Sigmoid colon (tissue), 7 donors: ENCODE results near the gene GABBR1. TPM values are rescaled to one million over a fixed set of nuclear protein-coding genes. Genes with fewer than 3 reads are reported as not detected.

Source experiments
- DNase-seq: peaks from one replicate; pipeline ENCODE4 v3.0.0-alpha.2; 2019
- H3K27ac ChIP-seq, 4 donors: fragments of 200-600 bp; sonication (generic); one replicate each; pipeline ENCODE4 v1.5.1; 2016 to 2019; ENCODE audit warnings: mild to moderate bottlenecking in 1 of 4
- H3K27me3 ChIP-seq, 3 donors: fragments of 200-600 bp; sonication (generic); one replicate each; pipeline ENCODE4 v1.5.1; 2019; ENCODE audit warnings: mild to moderate bottlenecking in 1 of 3
- H3K36me3 ChIP-seq, 4 donors: fragments of 200-600 bp; sonication (generic); one replicate each; pipeline ENCODE4 v1.5.1; 2016 to 2019
- H3K4me1 ChIP-seq, 4 donors: fragments of 200-600 bp; sonication (generic); one replicate each; pipeline ENCODE4 v1.5.1; 2017 to 2019
- H3K4me3 ChIP-seq, 4 donors: fragments of 200-600 bp; sonication (generic); one replicate each; pipeline ENCODE4 v1.5.1; 2017 to 2019; ENCODE audit warnings: mild to moderate bottlenecking in 2 of 4, moderate library complexity in 1 of 4
- H3K9me3 ChIP-seq, 4 donors: fragments of 200-600 bp in 3 of 4; sonication (generic) in 3 of 4; one replicate each; pipeline versions ENCODE4 v1.5.1 to v1.6.1; 2013 to 2019
- CTCF ChIP-seq, 4 experiments: fragments of 450-650 bp in 3 of 4; fragments of 200-600 bp in 1 of 4; IDR thresholded peaks; one replicate each; pipeline ENCODE4 v1.5.1; 2016 to 2019; ENCODE audit warnings: antibody characterized with exemption in 4 of 4, mild to moderate bottlenecking in 3 of 4, moderate library complexity in 2 of 4
- EP300 ChIP-seq, 4 donors: sonication (generic); formaldehyde crosslinking; IDR thresholded peaks; one replicate each; pipeline ENCODE4 v1.6.1; 2017; ENCODE audit warnings: antibody characterized with exemption in 4 of 4
- POLR2A ChIP-seq, 2 donors: fragments of 450-650 bp; IDR thresholded peaks; one replicate each; pipeline ENCODE4 v1.6.1; 2016; ENCODE audit warnings: antibody characterized with exemption in 2 of 2, mild to moderate bottlenecking in 2 of 2, moderate library complexity in 2 of 2
- POLR2AphosphoS5 ChIP-seq, 4 donors: sonication (generic); formaldehyde crosslinking; IDR thresholded peaks; one replicate each; pipeline ENCODE4 v1.6.1; 2017; ENCODE audit warnings: antibody characterized with exemption in 4 of 4
- WGBS, 2 donors: extraction: QIAGEN DNeasy Blood & Tissue Kit; methylation state at CpG; one replicate each; pipeline ENCODE4 v1.1.7; 2013; 5-methylcytosine and 5-hydroxymethylcytosine counted together
- intact Hi-C: fragments of 100-400 bp; cut with DNase I; formaldehyde crosslinking; loops from one replicate; pipeline ENCODE4 v1.15.1; 2023
- polyA plus RNA-seq, 3 donors: library from polyadenylated mRNA; stranded (reverse); fragments of 200-250 nt; gene quantifications; one replicate each; pipeline ENCODE4 v1.2.3, GENCODE V29; 2013
- total RNA-seq, 4 donors: library from RNA; depleted of rRNA; stranded (reverse); fragments of >200 nt; gene quantifications; one replicate each; pipeline ENCODE4 v1.1.0, GENCODE V29; 2016
- donor health status: healthy with polysubstance abuse.
- donor health status: Bipolar disorder and iron deficiency.
- donor health status: healthy.

The GABBR1 gene
- total and polyA plus RNA-seq, 7 donors = 0.92 to 73.9 (median 26.5) TPM

GRCh38 chr6:29567541-29567940 is 65.4 kb downstream of the GABBR1 start:
- intact Hi-C loops = no loop called here
- Histone ChIP-seq H3K4me1 (no peaks in the 10 kb centered on the region), H3K4me3 (no peak overlapping the region), H3K27me3 (peaks cover 0 to 11% (median 0%) of the 10 kb centered on the region in 3 donors), H3K27ac (no peak overlapping the region), H3K9me3 (no peaks in the 10 kb centered on the region), H3K36me3 (no peaks in the 10 kb centered on the region)
- TF ChIP-seq POLR2AphosphoS5 (IDR thresholded peaks at IDR 0.05) = no peak
- 21 to 63% methylated on average over 2 of the region's 2 CpGs for WGBS, 2 donors
- DNase-seq = no peak

DNA sequence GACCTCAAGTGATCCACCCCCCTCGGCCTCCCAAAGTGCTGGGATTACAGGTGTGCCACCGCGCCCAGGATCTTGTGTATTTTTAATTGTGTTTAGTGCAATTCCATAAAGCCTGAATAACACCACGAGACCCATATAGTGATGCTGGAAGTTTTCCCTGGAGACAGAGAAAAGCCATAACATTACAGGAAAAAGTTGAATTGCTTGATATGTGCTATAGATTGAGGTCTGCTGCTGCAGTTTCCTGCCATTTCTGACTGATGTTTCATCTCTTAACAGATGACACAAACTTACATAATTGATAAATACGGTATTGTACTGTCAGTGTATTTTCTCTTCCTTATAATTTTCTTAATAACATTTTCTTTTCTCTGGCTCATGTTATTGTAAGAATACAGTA is 66.1 kb downstream of the GABBR1 start:
- H3K36me3 ChIP-seq = no peaks in the 10 kb centered on the region
- intact Hi-C loops = no loop called here
- H3K4me3 ChIP-seq = no peak overlapping the region
- peaks cover 0 to 11% (median 0%) of the 10 kb centered on the region in 3 donors for H3K27me3 ChIP-seq
- H3K27ac ChIP-seq = no peak overlapping the region
- no peaks in the 10 kb centered on the region for H3K9me3 ChIP-seq
- WGBS, 2 donors = 54 to 82% methylated on average over 5 of the region's 5 CpGs
- TF ChIP-seq EP300 (IDR thresholded peaks at IDR 0.05) (no peak), POLR2AphosphoS5 (IDR thresholded peaks at IDR 0.05) (no peak), POLR2A (IDR thresholded peaks at IDR 0.05) (no peak), CTCF (IDR thresholded peaks at IDR 0.05) (no peak)
- no peaks in the 10 kb centered on the region for H3K4me1 ChIP-seq
- no peak for DNase-seq

- intact Hi-C loops = no loop called here
- Histone ChIP-seq H3K4me3 (no peak overlapping the region), H3K36me3 (no peaks in the 10 kb centered on the region), H3K27me3 (peaks cover 0 to 7% (median 0%) of the 10 kb centered on the region in 3 donors), H3K27ac (no peak overlapping the region), H3K4me1 (no peaks in the 10 kb centered on the region), H3K9me3 (no peaks in the 10 kb centered on the region)
- no peak for DNase-seq
- TF ChIP-seq EP300 (IDR thresholded peaks at IDR 0.05) = no peak
- no peak for TF ChIP-seq POLR2A (IDR thresholded peaks at IDR 0.05)
- no peak for TF ChIP-seq CTCF (IDR thresholded peaks at IDR 0.05)
- TF ChIP-seq POLR2AphosphoS5 (IDR thresholded peaks at IDR 0.05) = no peak
Observed at GRCh38 chr6:29564875-29565274, 68.1 kb downstream of the GABBR1 start.

DNA sequence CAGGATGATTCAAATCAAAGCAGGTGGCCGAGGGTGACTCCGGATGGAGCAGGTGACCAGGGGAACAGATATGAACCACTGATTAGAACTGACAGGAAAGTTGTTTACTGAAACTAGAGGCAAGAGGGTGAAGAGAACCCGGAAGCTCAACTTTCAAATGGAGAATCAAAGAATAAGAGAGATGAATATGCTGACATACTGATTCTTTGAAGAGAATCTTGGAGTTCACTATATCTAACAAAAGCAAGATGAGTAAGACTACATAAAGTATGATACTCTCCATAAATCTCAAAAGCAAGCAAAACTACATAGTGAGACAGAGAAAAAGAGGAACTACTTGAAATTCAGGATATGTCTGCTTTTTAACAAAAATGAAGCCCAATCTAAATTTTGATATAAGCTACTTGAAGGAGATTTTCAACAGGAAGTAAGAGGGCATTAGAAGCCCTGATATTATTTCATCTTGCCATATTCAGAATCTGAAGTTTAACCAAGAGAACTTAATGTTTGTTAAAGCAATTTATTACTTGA is 69.5 kb downstream of the GABBR1 start:
- Histone ChIP-seq H3K36me3 (no peaks in the 10 kb centered on the region), H3K27me3 (peaks cover 0 to 7% (median 0%) of the 10 kb centered on the region in 3 donors), H3K9me3 (no peaks in the 10 kb centered on the region), H3K4me3 (no peak overlapping the region), H3K4me1 (no peaks in the 10 kb centered on the region), H3K27ac (no peak overlapping the region)
- TF ChIP-seq EP300 (IDR thresholded peaks at IDR 0.05) (no peak), CTCF (IDR thresholded peaks at IDR 0.05) (no peak), POLR2AphosphoS5 (IDR thresholded peaks at IDR 0.05) (no peak), POLR2A (IDR thresholded peaks at IDR 0.05) (no peak)
- WGBS, 2 donors = 36 to 64% methylated on average over 3 of the region's 3 CpGs
- intact Hi-C loops = no loop called here
- DNase-seq = no peak

- intact Hi-C loops = no loop called here
- TF ChIP-seq POLR2AphosphoS5 (IDR thresholded peaks at IDR 0.05) = no peak
- TF ChIP-seq POLR2A (IDR thresholded peaks at IDR 0.05) = no peak
- no peak for TF ChIP-seq CTCF (IDR thresholded peaks at IDR 0.05)
- TF ChIP-seq EP300 (IDR thresholded peaks at IDR 0.05) = no peak
- 88 to 93% methylated on average over 1 of the region's 1 CpG for WGBS, 2 donors
- Histone ChIP-seq H3K27me3 (peaks cover 0 to 13% (median 5%) of the 10 kb centered on the region in 3 donors), H3K27ac (no peak overlapping the region), H3K9me3 (no peaks in the 10 kb centered on the region), H3K36me3 (no peaks in the 10 kb centered on the region), H3K4me3 (no peak overlapping the region), H3K4me1 (no peaks in the 10 kb centered on the region)
- no peak for DNase-seq
Observed at GRCh38 chr6:29561606-29562181, 71.3 kb downstream of the GABBR1 start.
